GM12878 (cell line): Measurements from ENCODE around the gene CAPZB. TPM values are rescaled to one million over a fixed set of nuclear protein-coding genes. Genes with fewer than 3 reads are reported as not detected.

Experiments used
- ATF7 ChIP-seq: fragments of 450-650 bp; IDR thresholded peaks from 2 replicates; pipeline ENCODE4 v1.6.1; 2016; ENCODE audit warnings: low read depth, mild to moderate bottlenecking
- BACH1 ChIP-seq: fragments of 450-650 bp; IDR thresholded peaks from 2 replicates; pipeline ENCODE4 v1.6.1; 2017; ENCODE audit warnings: mild to moderate bottlenecking, borderline replicate concordance
- CTCF ChIP-seq, 3 experiments: IDR thresholded peaks in 2 of 3; conservative IDR thresholded peaks in 1 of 3; 2 replicates each; pipeline ENCODE4 v1.5.1; 2011; ENCODE audit warnings: low read depth in 3 of 3, low read length in 3 of 3, mild to moderate bottlenecking in 3 of 3, control low read depth in 2 of 3, moderate library complexity in 2 of 3, inconsistent platforms in 1 of 3, mixed read lengths in 1 of 3; ENCODE audit not compliant: control insufficient read depth in 2 of 3, insufficient read depth in 1 of 3; ENCODE audit errors: extremely low read depth in 1 of 3
- CUX1 ChIP-seq: IDR thresholded peaks from 2 replicates; pipeline ENCODE4 v1.6.1; 2012; ENCODE audit warnings: improper control_type of control experiment, low read depth, low read length; ENCODE audit not compliant: insufficient replicate concordance
- HDGF ChIP-seq: fragments of 450-650 bp; IDR thresholded peaks from 2 replicates; pipeline ENCODE4 v1.6.1; 2016; ENCODE audit warnings: antibody characterized with exemption
- KDM1A ChIP-seq: fragments of 200-600 bp; sonication (generic); IDR thresholded peaks from 2 replicates; pipeline ENCODE4 v1.6.1; 2016; ENCODE audit warnings: borderline replicate concordance
- MEF2B ChIP-seq: fragments of 450-650 bp; IDR thresholded peaks from 2 replicates; pipeline ENCODE4 v1.6.1; 2018; ENCODE audit warnings: mild to moderate bottlenecking, moderate library complexity; ENCODE audit not compliant: partially characterized antibody, poor library complexity, severe bottlenecking
- MYC ChIP-seq: IDR thresholded peaks from 2 replicates; pipeline ENCODE4 v1.6.1; 2011; ENCODE audit warnings: mild to moderate bottlenecking, low read length, moderate library complexity, inconsistent platforms; ENCODE audit not compliant: insufficient read depth, insufficient replicate concordance, insufficient read length, severe bottlenecking
- NFYB ChIP-seq: IDR thresholded peaks from 2 replicates; pipeline ENCODE4 v1.6.1; 2011; ENCODE audit warnings: low read depth, mild to moderate bottlenecking, low read length, improper control_type of control experiment, moderate library complexity; ENCODE audit not compliant: insufficient read depth
- POLR2A ChIP-seq: IDR thresholded peaks from 2 replicates; pipeline ENCODE4 v1.6.1; 2011; ENCODE audit warnings: low read depth, mild to moderate bottlenecking, low read length
- POLR2AphosphoS5 ChIP-seq: IDR thresholded peaks from 2 replicates; pipeline ENCODE4 v1.6.1; 2011; ENCODE audit warnings: mild to moderate bottlenecking, low read length, inconsistent platforms
- RCOR1 ChIP-seq: conservative IDR thresholded peaks from 2 replicates; pipeline ENCODE4 v1.6.1; 2012; ENCODE audit warnings: low read depth, low read length, improper control_type of control experiment
- RELA ChIP-seq: fragments of 450-650 bp; IDR thresholded peaks from 2 replicates; pipeline ENCODE4 v1.8.0; 2014; ENCODE audit warnings: borderline replicate concordance; ENCODE audit not compliant: partially characterized antibody
- SIN3A ChIP-seq: IDR thresholded peaks from 2 replicates; pipeline ENCODE4 v1.6.1; 2012; ENCODE audit warnings: low read depth, low read length, improper control_type of control experiment
- ZBTB33 ChIP-seq: fragments of 450-650 bp; IDR thresholded peaks from 2 replicates; pipeline ENCODE4 v1.6.1; 2017; ENCODE audit warnings: mild to moderate bottlenecking
- polyA plus RNA-seq, 11 experiments: library from polyadenylated mRNA; depleted of rRNA in 4 of 11; unstranded in 6 of 11; stranded (reverse) in 5 of 11; fragments of >200 nt; fragmentation: Nextera tagmentation in 4 of 11; fragmentation: Illumina TruSeq in 1 of 11; extraction: Ambion mirVana in 4 of 11; extraction: Trizol in 1 of 11; gene quantifications; 1 replicate in 1 of 11; 2 replicates in 10 of 11; pipeline versions ENCODE4 v1.2.1 to v1.2.3, GENCODE V29; 2011 to 2016; ENCODE audit warnings: inconsistent platforms in 2 of 11, missing spikeins in 2 of 11, low read depth in 1 of 11
- total RNA-seq, 4 experiments: library from RNA; depleted of rRNA in 3 of 4; stranded (reverse); fragments of >200 nt in 3 of 4; fragmentation: Illumina TruSeq in 1 of 4; extraction: Trizol in 1 of 4; gene quantifications; 2 replicates each; pipeline versions ENCODE4 v1.2.1 to v1.2.3, GENCODE V29; 2013 to 2021

Gene CAPZB
- total and polyA plus RNA-seq, 10 of the 15 experiments (the other 5 are each of a cell fraction or from before 2014, with no cell fraction given), result 104 to 454 (median 213) TPM

GRCh38 chr1:19468397-19468956 is 16.9 kb downstream of the CAPZB start (continued):
- TF ChIP-seq POLR2AphosphoS5 (peak; percentile 14; the same call in 1 of the 2 replicates), MYC (no peak), KDM1A (no peak), HDGF (no peak), CUX1 (peak; percentile 39), SIN3A (0 out of 2 replicates have a peak, but pooled peaks have one; percentile 28), RCOR1 (no peak), RELA (no peak), POLR2A (0 out of 2 replicates have a peak, but pooled peaks have one; percentile 35), NFYB (no peak), ZBTB33 (no peak), CTCF (IDR thresholded peaks at IDR 0.05 in 2 of 3, conservative IDR thresholded peaks at IDR 0.05 in 1 of 3; ENCODE audit: control insufficient read depth in 2 of 3, extremely low read depth in 1 of 3, insufficient read depth in 1 of 3, low read depth in 3 of 3, low read length in 3 of 3) (peak in 1 of 3 experiments; percentile 18; a peak in 1 of 6 replicates), ATF7 (peak; percentile 16; the same call in 1 of the 2 replicates), MEF2B (peak; percentile 36), BACH1 (no peak)
